Frontal cortex (tissue), 4 donors: ENCODE results near the gene CADM1. TPM values are rescaled to one million over a fixed set of nuclear protein-coding genes. Genes with fewer than 3 reads are reported as not detected.

Experiments
- DNase-seq, 2 donors: peaks; one replicate each; pipeline ENCODE4 v3.0.0; 2012; ENCODE audit warnings: low spot score in 2 of 2
- FAIRE-seq: peaks from 2 replicates; lab custom pipeline; 2012; peaks lifted over from hg19 to GRCh38; lab: Jason Lieb, UNC
- total RNA-seq: library from RNA; depleted of rRNA; stranded (reverse); fragments of >200 nt; gene quantifications from one replicate; pipeline ENCODE4 v1.2.3, GENCODE V29; 2014
- donor health status: control.
- donor health status: control.
- donor health status: control.

The CADM1 gene
- total RNA-seq, 1 donor from 2014 or later = 195 TPM

GRCh38 chr11:115179636-115180035 lies 324.6 kb downstream of the CADM1 start:
- no peak for FAIRE-seq
- DNase-seq = no peak

GRCh38 chr11:115178705-115179104 lies 325.5 kb downstream of the CADM1 start:
- DNase-seq (no peak), FAIRE-seq (no peak)

DNA sequence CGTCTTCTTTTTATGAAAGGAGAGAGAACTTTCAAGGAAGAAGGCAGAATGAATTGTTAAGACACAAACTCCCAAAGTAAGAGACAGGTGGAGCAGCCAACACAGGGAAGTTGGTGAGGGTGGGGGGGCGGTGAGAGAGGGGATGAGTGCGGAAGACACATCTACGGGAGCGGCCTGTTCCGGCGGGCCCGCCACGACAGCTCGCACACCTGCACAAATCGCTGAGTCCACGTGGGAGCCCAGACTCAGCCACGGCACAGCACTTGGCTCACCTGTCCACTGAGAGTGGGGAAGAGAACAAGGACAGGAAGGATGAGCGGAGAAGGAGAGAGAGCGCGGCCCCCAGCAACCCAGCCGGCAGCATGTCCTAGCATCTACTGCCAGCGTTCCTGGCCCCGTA lies 331.1 kb downstream of the CADM1 start:
- no peak for FAIRE-seq
- no peak for DNase-seq

- DNase-seq (no peak), FAIRE-seq (no peak)
Observed at GRCh38 chr11:115170133-115170815, 333.9 kb downstream of the CADM1 start.

DNA sequence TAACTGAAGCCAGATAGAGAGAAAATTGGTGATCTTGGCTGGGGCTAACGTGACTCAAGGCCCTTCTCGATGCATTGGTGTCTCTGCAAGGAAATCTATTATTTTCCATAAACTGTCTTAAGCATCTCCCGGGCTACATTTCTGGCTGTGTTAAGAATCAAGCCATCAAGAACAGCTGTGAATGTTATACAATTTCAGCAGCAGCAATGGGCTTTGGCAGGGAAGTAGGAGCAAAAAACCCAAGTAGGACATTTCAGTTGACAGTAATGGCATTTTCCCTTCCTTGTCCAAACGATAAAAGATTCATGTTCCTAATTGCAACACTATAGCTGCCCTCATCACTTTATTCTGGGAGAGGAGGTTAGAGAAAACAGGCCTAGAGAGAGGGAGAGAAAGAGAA lies 335.0 kb downstream of the CADM1 start:
- no peak for DNase-seq
- no peak for FAIRE-seq

- FAIRE-seq = no peak
- DNase-seq = no peak
Observed at GRCh38 chr11:115168686-115169085, 335.5 kb downstream of the CADM1 start.

DNA sequence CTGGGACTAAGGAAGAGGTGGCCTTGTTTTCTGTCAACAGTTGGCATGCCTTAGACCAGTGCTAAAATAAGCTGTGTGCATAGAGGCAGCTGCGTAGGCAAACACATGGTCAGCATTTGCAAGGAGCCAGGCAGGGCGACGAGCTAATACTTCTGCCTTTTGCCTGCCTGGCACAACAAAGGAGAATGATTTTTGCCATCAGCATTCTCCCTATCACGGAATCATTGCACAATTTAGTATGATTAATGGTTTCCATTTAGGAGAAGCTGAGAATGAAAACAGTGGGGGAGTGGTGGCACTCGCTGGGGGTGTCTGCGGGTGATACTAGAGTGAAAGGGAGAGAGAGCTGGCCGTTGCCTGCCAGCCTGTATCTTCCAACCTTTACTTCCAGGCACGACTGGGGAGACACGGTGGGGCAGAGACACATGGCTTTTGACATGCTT lies 336.0 kb downstream of the CADM1 start:
- no peak for FAIRE-seq
- DNase-seq = peak in 1 of 2 donors; percentile 35

DNA sequence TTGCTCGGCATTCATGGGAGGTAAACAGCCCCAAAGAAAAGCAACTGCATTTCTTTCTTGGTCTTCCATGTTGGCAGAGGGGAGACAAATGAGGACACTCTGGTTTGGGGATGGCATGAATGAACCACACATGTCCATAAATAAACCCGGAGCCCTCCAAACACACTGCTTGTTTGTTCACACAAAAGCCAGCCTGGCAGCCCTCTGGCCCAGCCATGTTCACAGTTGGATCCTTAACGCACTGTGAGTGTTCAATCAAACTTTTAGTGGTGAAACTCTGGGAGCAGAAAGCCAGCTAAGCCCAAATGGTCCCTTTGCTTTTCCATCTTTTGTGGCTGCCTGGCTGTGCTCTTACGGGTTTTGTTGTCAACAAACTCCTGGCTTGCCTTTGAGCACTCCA lies 336.8 kb downstream of the CADM1 start:
- DNase-seq = no peak
- no peak for FAIRE-seq

DNA sequence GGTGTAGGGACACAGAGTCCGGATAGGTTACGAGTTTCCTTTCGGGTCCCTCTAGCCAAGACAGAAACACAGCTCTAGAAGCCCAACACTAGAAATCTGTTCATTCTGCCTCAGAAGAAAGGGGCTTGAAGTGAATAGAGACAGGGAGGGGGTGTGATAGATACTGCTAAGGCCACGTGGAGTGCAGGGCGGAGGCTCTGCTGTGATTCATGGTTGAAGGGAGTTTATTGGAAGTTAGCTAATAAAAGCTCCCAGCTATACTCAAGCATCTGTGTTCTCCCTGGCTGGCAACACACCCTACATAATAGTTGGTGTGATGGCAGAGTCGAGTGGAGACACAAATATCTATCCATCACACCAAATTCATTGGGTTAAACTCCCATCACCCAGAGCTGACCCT lies 337.4 kb downstream of the CADM1 start:
- DNase-seq (no peak), FAIRE-seq (no peak)

GRCh38 chr11:115164774-115165173 lies 339.4 kb downstream of the CADM1 start:
- no peak for FAIRE-seq
- DNase-seq = no peak

- DNase-seq (no peak), FAIRE-seq (no peak)
Observed at GRCh38 chr11:115162919-115163318, 341.3 kb downstream of the CADM1 start.

DNA sequence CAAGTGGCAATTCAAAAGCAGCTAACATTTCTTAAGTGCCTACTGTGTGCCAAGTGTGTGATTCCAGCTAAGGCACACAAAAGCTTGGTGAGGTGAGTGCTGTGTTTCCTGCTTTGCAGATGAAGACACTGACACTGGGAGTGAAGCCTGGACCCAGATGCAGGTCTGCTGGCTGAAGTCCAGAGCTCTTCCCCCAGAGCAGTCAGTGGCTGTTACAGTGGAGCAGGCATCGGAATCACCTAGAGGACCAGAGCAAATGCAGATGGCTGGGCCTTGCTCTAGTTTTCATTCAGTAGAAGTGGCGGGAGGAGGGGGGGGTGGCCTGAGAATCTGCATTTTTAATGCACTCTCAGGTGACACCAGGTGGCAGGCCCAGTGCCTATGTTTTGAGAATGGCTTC lies 342.3 kb downstream of the CADM1 start:
- DNase-seq (no peak), FAIRE-seq (no peak)

DNA sequence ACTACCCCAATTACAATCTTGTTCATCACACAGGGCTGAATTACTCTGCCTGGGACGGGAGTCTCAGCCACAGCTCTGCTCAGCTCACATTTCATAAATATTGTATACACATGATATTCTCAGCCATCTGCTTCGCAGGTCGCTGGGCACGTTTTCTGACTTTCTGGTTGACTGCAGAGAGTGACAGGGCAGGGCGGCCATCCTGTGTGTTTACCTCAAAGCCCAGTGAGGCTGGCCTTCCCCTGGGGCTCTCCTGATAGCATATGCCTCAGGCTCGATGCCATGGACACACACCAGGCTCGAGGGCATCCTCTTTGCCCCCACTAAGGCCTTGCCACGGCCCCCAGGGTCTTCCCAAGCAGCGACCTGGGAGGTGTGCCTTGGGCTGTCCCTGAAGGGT lies 345.0 kb downstream of the CADM1 start:
- no peak for FAIRE-seq

GRCh38 chr11:115158053-115158452 lies 346.2 kb downstream of the CADM1 start:
- DNase-seq (no peak), FAIRE-seq (no peak)

More for the DNA sequence above, 345.0 kb downstream of the CADM1 start:
- no peak for DNase-seq

- DNase-seq (no peak), FAIRE-seq (no peak)
Observed at GRCh38 chr11:115157247-115157646, 347.0 kb downstream of the CADM1 start.

- DNase-seq (no peak), FAIRE-seq (no peak)
Observed at GRCh38 chr11:115155978-115156377, 348.2 kb downstream of the CADM1 start.

DNA sequence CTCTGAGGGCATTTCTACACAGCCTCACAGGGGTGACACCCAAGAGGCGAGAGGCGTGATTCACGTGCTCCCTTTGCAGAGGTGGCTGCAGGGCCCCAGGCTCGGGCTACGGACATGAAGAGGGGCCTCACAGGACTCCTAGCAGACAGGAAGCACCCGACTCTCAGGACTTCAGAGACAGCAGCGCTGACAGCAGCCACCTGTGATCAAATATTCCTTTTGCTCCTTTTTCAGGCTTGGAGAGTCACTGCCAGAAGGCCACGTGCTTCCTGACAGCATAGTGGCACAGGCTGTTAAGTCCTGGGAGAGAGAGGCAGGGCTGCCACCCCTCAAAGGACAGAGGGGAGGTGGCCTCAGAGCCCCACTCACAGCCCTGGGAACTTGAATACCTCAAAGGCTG lies 348.9 kb downstream of the CADM1 start:
- FAIRE-seq = no peak
- DNase-seq = no peak

DNA sequence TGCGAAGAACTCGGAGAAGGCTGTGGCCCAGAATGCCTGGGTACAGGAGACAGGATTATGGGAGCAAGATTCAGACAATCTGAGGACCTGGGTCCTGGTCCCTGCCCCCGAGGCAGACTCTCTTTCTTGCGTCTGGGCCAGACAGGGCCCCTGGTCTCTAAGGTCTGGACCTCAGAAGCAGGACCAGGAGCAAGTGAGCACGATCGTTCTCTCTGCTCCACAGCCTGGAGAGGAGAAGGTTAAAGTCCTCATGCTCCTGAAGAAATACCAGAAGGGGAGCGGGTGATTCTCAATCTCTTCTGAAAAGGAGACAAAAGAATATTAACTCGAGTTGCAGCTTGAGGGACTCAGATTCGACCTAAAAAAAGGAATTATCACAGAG lies 349.9 kb downstream of the CADM1 start:
- FAIRE-seq (no peak), DNase-seq (no peak)

DNA sequence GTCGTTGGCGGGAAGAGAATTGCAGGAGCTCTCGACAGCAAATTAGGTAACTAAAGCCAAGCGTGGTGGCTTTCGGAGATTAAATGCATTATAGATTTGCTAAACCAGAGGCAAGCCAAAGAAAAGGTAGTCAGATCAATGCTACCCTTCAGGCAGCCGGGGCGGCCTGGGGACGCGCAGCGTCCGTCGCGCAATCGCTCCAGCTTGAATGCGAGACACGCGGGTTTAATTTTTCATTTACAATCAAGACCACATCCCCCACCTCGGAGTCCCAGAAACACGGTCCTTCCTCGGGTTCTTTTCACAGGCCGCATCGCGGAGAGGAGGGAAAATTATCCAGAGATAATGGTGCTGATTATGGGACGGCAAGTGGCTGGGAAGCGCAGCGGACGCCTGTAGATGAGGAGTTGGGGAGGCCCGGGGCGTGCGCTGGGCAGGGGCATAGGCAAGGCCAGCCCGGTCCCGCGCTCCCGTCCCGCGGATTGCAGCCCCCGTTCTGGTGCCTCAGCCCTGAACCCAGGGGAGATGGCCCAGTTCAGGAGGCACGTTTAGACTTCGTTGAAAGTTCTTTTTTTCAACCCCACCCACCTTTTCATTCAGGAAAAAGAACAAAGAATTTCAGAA lies 350.4 kb downstream of the CADM1 start:
- FAIRE-seq = no peak
- no peak for DNase-seq

- no peak for DNase-seq
Observed at GRCh38 chr11:115153135-115153534, 351.1 kb downstream of the CADM1 start.

DNA sequence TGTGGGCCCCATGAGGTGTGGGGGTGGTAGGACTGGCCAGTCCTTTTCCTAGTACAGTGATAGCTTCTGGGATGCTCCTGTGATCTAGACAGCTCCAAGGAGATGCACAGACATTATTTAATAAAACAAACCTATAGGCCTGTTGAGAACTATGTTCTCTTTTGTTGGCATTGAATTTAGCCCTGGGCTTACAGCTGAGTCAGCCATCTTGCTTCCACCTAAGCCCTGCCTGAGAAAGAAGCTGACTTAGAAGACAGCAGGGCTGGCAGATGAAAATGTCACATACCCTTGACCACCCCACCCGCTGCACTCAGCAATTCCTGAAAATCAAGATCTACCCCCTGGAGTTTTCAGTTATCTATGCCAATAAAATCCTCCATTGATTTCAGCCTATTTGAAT lies 353.2 kb downstream of the CADM1 start:
- DNase-seq = no peak
- no peak for FAIRE-seq

More at GRCh38 chr11:115153135-115153534, 351.1 kb downstream of the CADM1 start:
- no peak for FAIRE-seq

GRCh38 chr11:115148691-115149090 lies 355.5 kb downstream of the CADM1 start:
- DNase-seq = no peak
- no peak for FAIRE-seq
